WERI-Rb-1 (cell line): ENCODE measurements around the gene SLC26A4.

ENCODE experiments used
- DNase-seq: peaks from one replicate; pipeline ENCODE4 v3.0.0-alpha.2; 2020
- H3K27ac ChIP-seq: fragments of 250-450 bp; sonication (Bioruptor Pico); 2 replicates; pipeline ENCODE4 v1.5.1; 2020; ENCODE audit warnings: mild to moderate bottlenecking, moderate library complexity
- H3K27me3 ChIP-seq: fragments of 250-450 bp; sonication (Bioruptor Pico); 2 replicates; pipeline ENCODE4 v1.5.1; 2021; ENCODE audit warnings: mild to moderate bottlenecking, low read depth, moderate library complexity; ENCODE audit not compliant: insufficient read depth, severe bottlenecking
- H3K36me3 ChIP-seq: fragments of 250-450 bp; sonication (Bioruptor Pico); 2 replicates; pipeline ENCODE4 v1.5.1; 2020; ENCODE audit warnings: mild to moderate bottlenecking, moderate library complexity
- H3K4me3 ChIP-seq: 2 replicates; pipeline ENCODE4 v1.5.1; 2011; ENCODE audit warnings: low read depth, mild to moderate bottlenecking, control low read depth, low read length
- H3K9me3 ChIP-seq: fragments of 250-450 bp; sonication (Bioruptor Pico); 2 replicates; pipeline ENCODE4 v1.5.1; 2021; ENCODE audit warnings: mild to moderate bottlenecking, moderate library complexity; ENCODE audit not compliant: severe bottlenecking
- TF ChIP-seq, protein P1 (sequence below): IDR thresholded peaks from 2 replicates; pipeline ENCODE4 v1.5.1; 2011; ENCODE audit warnings: low read depth, mild to moderate bottlenecking, control low read depth, inconsistent platforms, low read length

Gene SLC26A4

GRCh38 chr7:107711301-107711700 is 50.7 kb downstream of the SLC26A4 start:
- no peak overlapping the region for H3K27ac ChIP-seq
- H3K27me3 ChIP-seq: no peaks in the 10 kb centered on the region
- H3K36me3 ChIP-seq: no peaks in the 10 kb centered on the region
- H3K9me3 ChIP-seq: no peaks in the 10 kb centered on the region
- no peak for DNase-seq
- no peak overlapping the region for H3K4me3 ChIP-seq
- TF ChIP-seq, protein P1, sequence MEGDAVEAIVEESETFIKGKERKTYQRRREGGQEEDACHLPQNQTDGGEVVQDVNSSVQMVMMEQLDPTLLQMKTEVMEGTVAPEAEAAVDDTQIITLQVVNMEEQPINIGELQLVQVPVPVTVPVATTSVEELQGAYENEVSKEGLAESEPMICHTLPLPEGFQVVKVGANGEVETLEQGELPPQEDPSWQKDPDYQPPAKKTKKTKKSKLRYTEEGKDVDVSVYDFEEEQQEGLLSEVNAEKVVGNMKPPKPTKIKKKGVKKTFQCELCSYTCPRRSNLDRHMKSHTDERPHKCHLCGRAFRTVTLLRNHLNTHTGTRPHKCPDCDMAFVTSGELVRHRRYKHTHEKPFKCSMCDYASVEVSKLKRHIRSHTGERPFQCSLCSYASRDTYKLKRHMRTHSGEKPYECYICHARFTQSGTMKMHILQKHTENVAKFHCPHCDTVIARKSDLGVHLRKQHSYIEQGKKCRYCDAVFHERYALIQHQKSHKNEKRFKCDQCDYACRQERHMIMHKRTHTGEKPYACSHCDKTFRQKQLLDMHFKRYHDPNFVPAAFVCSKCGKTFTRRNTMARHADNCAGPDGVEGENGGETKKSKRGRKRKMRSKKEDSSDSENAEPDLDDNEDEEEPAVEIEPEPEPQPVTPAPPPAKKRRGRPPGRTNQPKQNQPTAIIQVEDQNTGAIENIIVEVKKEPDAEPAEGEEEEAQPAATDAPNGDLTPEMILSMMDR: no peak

GRCh38 chr7:107712025-107712424 is 51.4 kb downstream of the SLC26A4 start:
- no peak for DNase-seq
- no peaks in the 10 kb centered on the region for H3K9me3 ChIP-seq
- H3K27ac ChIP-seq: no peak overlapping the region
- no peaks in the 10 kb centered on the region for H3K27me3 ChIP-seq
- no peak overlapping the region for H3K4me3 ChIP-seq
- TF ChIP-seq, protein P1: no peak
- no peaks in the 10 kb centered on the region for H3K36me3 ChIP-seq

DNA sequence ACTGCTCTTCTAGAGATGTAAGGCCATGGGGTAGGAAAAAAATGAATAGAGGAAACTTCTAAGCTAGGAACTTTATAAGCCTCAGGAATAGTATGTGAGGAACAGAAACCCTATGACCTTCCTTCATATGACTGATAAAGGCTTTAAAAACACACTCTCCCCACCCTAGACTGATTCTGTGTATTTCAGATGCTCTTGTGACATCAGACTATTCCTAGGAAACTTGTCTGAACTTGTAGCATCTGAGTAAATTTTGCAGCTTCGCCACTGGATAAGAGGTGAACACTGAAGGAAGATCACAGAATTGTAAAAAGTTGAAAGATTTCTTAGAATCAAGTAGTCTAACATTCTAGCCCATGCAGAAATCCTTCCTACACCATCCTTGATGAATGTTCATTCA is 52.3 kb downstream of the SLC26A4 start:
- Histone ChIP-seq H3K4me3 (no peak overlapping the region), H3K27me3 (no peaks in the 10 kb centered on the region), H3K36me3 (no peaks in the 10 kb centered on the region), H3K9me3 (no peaks in the 10 kb centered on the region), H3K27ac (no peak overlapping the region)
- no peak for DNase-seq
- TF ChIP-seq, protein P1: no peak

DNA sequence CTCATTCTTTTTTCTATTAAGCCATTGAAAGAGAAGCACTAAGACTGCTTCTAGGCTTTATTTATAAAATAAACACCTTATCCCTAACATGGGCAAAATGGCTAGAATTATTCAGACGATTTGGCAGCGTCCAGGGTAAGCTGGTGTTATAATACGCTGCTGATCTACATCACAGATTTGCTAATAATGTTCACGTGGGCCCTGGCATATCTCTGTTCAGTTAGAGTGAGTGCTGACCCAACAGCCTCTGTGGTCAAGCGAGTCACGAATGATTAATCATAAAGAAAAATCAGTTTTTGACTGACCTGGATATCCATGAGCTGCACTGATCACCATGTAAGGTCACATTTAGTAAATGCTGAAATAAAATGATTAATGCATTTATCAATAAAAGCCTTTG is 54.9 kb downstream of the SLC26A4 start:
- TF ChIP-seq, protein P1: no peak
- DNase-seq: no peak
- H3K4me3 ChIP-seq: no peak overlapping the region
- no peak overlapping the region for H3K27ac ChIP-seq
- no peaks in the 10 kb centered on the region for H3K36me3 ChIP-seq
- H3K9me3 ChIP-seq: no peaks in the 10 kb centered on the region
- no peaks in the 10 kb centered on the region for H3K27me3 ChIP-seq

DNA sequence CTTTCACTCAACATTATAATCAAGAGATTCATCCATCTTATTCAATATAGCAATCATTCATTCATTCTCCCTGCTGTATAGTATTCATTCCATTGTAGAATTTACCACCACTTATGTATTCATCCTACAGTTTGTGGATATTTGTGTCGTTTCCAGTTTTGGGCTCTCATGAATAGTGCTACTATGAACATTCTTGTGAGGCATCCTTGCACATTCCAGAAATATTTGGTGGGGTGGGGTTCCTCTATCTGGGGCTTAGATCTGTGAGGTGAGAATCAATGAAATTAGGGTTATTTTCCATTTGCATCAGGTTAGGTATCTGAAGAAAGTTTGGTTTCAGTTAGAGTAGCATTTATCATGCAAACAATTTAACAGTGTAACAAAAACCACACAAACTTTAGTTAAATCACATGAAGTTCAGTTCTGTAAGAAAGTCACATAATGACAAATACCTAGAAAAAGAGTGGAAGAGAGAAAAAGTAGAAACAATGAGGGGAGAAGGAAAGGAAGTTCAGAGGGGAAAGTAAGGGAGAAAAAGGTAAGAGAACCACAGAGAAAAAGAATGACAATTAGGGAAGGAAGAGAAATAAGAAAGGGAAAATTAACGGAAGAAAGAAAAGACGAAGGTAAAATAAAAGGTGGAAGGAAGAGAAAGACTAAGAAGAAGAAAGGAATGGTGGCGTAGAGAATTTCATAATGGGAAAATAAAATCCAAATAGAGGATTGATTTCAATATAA is 58.0 kb downstream of the SLC26A4 start:
- Histone ChIP-seq H3K36me3 (no peaks in the 10 kb centered on the region), H3K4me3 (no peak overlapping the region), H3K27me3 (no peaks in the 10 kb centered on the region), H3K9me3 (no peaks in the 10 kb centered on the region), H3K27ac (no peak overlapping the region)
- no peak for DNase-seq
- TF ChIP-seq, protein P1: no peak

DNA sequence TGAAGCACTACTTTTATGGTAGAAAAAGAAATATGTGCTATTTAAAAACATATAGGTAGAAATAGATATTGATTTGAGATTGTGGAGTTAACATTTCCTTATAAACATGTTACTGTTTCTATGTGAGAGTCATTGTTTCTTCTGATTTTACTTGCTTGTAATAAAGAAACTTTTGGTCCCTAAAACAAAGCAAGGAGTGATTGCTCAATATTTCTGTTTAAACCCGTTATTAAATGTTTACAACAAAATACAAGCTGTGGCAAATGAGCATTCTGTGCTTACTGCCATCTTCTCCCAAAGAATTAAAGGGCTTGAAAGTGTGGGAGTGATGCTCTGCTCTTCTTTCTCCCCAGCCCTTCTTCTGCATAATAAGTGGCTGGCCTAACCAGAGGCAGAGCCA is 60.7 kb downstream of the SLC26A4 start:
- H3K36me3 ChIP-seq: no peaks in the 10 kb centered on the region
- no peaks in the 10 kb centered on the region for H3K9me3 ChIP-seq
- H3K4me3 ChIP-seq: no peak overlapping the region
- TF ChIP-seq, protein P1: no peak
- H3K27ac ChIP-seq: no peak overlapping the region
- no peaks in the 10 kb centered on the region for H3K27me3 ChIP-seq
- DNase-seq: no peak
